Measurements from ENCODE around the gene FFAR3. TPM values are rescaled to one million over a fixed set of nuclear protein-coding genes. Genes with fewer than 3 reads are reported as not detected.

Gene FFAR3, protein sequence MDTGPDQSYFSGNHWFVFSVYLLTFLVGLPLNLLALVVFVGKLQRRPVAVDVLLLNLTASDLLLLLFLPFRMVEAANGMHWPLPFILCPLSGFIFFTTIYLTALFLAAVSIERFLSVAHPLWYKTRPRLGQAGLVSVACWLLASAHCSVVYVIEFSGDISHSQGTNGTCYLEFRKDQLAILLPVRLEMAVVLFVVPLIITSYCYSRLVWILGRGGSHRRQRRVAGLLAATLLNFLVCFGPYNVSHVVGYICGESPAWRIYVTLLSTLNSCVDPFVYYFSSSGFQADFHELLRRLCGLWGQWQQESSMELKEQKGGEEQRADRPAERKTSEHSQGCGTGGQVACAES
- polyA plus RNA-seq (ENCODE audit: insufficient read length in 4 of 4), result under 1 TPM in 3 of 4 donors, not detected in 1; 0.16 to 0.71 (median 0.17) TPM

DNA sequence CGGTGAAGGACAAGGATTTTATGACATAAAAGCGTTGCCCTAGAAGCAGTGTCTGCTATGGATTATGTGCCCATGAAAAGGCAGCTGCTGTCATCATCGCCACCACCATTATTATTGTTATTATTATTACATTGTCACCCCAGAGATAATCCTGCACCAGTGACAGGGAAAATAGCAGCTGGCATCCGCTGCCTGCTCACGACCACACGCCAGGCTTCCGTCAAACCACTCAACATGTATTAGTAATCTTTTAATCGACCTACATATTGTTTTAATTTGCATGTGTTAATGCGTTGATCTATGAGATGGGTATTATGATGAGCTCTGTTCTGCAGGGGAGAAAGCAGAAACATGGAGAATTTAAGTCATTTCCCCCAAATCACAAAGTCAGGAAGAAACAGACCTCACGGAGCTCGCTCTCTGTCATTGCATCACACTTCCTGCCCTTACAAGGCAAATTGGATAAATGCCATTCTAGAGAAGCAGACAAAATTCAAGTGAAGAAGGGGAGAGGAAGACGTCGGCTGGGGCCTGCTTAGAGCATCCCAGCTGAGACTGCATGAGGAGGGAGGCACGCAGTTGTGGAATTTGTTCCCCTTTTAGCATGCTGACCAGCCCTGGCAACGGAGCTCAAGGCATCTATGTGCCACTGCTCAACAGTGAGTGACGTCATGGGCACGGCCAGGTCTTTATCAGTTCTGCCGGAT is at the start of gene FFAR3:
Gene FFAR3, plus strand, starts transcription at position 594 of the 707 bp plus-strand sequence. CDS start 431 bp downstream, outside the sequence.
- DNase-seq (ENCODE audit: low read depth in 4 of 4, low spot score in 3 of 4), result no peak

DNA sequence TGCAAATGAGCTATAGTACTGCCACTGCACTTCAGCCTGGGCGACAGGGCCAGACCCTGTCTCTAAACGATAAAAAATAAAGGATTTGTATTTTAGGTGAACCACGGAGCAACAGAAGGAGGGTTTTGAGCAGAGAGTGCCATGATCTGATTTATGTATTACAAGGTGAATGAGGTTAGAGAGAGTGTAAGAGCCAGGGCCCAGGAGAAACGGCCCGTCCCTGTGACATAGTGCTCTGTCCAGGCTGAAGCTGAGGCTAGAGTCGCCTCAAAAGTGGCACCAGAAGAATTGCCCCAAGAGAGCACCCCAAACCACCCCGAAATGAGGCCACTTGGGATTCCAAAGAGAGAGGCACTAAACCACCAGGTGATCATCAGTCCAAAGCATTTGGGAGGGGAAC is 49.4 kb upstream of the FFAR3 start:
- no peak for DNase-seq (ENCODE audit: low read depth in 4 of 4, low spot score in 3 of 4)

DNA sequence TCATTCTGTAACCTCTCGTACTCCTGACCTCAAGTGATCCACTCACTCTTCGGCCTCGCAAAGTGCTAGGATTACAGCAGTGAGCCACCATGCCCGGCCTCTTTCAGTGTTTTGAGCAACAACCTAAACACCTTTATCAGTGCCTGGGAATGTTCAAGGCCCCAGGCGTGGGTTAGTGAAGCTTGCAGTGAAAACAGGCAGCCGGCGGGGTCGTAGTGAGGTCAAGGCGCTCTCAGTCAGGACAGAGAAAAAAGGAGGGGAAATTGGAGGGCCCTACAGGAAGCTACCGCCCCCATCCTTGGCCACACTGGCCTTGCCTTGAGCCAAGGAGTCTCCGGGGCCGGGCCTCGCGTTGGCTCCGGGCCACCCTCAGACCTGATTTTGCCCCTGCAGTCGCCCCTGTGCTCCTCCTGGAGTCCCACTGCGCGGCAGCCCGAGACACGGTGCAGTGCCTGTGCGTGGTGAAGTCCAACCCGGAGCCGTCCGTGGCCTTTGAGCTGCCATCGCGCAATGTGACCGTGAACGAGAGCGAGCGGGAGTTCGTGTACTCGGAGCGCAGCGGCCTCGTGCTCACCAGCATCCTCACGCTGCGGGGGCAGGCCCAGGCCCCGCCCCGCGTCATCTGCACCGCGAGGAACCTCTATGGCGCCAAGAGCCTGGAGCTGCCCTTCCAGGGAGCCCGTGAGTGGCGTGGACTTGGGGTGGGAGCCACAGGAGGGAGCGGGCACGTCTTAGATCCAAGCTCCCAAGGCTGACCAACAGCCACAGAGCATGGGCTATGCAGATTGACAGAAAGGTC is 48.6 kb upstream of the FFAR3 start:
- peak; percentile 52 to 77 (median 66) for DNase-seq (ENCODE audit: low read depth in 4 of 4, low spot score in 3 of 4)

DNA sequence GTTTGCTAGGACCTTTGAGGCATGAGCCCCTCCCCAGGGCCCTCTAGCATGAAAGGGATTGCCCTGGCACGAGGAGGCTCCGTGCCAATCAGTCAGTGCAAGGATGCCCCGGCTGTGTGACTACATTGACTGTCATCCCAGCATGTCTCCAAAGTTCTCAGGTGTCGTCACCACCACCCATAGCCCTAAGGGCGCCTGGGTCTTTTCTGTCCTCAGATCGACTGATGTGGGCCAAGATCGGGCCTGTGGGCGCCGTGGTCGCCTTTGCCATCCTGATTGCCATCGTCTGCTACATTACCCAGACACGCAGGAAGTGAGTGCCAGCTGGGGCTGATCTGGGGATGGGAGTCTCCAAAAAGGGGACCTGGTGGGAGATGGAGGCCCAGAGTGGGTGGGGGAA is 47.9 kb upstream of the FFAR3 start:
- no peak for DNase-seq (ENCODE audit: low read depth in 4 of 4, low spot score in 3 of 4)

- DNase-seq (ENCODE audit: low read depth in 4 of 4, low spot score in 3 of 4), result no peak
These were observed 47.3 kb upstream of the FFAR3 start for GRCh38 chr19:35310811-35311465.

DNA sequence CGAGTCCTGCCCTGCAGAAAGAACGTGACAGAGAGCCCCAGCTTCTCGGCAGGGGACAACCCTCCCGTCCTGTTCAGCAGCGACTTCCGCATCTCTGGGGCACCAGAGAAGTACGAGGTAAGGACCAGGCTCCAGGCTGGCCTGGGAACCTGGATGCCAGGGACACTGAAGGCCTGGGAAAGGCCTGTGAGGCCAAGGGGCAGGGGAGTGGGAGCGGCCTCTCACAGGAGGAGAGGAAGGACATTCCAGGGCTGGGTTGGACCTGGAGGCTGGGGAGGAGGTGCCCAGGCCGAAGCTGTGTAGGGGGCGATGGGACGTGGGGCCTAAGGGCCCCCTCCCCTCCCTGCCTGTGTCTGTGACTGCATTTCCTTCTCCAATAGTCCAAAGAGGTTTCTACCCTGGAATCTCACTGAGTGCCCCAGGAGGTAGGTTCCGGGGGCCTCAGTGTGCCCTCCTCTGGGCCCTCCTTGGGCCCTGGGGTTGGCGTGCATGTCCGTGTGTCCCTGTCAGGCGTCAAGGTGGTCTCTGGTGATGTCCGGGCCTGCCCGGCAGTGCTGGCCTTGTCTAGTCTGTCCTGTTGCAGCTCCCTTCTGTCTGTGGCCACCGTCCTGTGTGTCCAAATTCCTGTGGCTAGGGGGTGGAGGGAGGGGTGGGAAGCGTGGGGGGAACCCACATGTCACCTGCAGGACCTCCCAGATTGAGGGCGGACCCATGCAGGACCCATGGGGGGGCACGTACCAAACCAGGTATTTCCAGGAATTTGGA is 46.2 kb upstream of the FFAR3 start:
- no peak for DNase-seq (ENCODE audit: low read depth in 4 of 4, low spot score in 3 of 4)

GRCh38 chr19:35313587-35313986 is 44.7 kb upstream of the FFAR3 start:
- no peak for DNase-seq (ENCODE audit: low read depth in 4 of 4, low spot score in 3 of 4)

GRCh38 chr19:35314031-35314430 is 44.2 kb upstream of the FFAR3 start:
- DNase-seq (ENCODE audit: low read depth in 4 of 4, low spot score in 3 of 4), result no peak

DNA sequence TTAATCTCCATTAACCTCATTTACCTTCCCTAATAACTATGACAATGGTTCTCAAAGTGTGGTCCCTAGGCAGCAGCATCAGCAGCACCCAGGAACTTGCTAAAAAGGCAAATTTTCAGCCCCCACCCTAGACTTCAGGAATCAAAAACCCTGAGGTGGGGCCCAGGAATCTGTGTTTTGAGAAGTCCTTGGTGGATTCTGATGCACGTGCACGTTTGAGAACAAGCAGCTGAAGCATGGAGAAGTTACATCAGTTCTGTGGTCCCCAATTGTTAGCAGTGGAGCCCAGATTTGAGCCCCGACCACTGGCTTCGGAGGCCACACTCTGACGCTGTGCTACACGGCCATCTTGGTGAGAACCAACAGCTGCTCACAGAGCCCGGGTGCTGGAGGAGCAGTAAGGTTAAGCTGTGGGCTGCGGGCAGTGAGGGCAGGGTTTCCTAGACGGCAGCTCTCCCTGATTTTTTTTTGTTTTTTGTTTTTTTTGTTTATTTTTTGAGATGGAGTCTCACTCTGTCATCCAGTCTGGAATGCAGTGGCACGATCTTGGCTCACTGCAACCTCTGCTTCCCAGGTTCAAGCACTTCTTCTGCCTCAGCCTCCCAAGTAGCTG is 43.3 kb upstream of the FFAR3 start:
- no peak for DNase-seq (ENCODE audit: low read depth in 4 of 4, low spot score in 3 of 4)

DNA sequence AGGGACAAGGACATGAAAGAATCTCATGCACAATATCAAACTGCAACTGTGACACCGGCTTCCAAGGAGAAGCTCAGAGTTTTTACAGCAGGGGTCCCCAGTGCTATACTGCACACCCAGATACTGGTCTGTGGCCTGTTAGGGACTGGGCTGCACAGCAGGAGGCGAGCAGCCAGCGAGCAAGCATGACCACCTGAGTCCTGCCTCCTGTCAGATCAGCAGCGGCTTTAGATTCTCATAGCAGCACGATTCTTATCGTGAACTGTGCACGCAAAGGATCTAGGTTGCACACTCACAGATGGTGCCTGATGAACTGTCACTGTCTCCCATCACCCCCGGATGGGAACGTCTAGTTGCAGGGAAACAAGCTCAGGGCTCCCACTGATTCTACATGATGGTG is 42.4 kb upstream of the FFAR3 start:
- DNase-seq (ENCODE audit: low read depth in 4 of 4, low spot score in 3 of 4), result no peak

- DNase-seq (ENCODE audit: low read depth in 4 of 4, low spot score in 3 of 4), result no peak
These were observed 41.7 kb upstream of the FFAR3 start for GRCh38 chr19:35316560-35316959.

- DNase-seq (ENCODE audit: low read depth in 4 of 4, low spot score in 3 of 4), result no peak
These were observed 40.7 kb upstream of the FFAR3 start for GRCh38 chr19:35317464-35318043.

DNA sequence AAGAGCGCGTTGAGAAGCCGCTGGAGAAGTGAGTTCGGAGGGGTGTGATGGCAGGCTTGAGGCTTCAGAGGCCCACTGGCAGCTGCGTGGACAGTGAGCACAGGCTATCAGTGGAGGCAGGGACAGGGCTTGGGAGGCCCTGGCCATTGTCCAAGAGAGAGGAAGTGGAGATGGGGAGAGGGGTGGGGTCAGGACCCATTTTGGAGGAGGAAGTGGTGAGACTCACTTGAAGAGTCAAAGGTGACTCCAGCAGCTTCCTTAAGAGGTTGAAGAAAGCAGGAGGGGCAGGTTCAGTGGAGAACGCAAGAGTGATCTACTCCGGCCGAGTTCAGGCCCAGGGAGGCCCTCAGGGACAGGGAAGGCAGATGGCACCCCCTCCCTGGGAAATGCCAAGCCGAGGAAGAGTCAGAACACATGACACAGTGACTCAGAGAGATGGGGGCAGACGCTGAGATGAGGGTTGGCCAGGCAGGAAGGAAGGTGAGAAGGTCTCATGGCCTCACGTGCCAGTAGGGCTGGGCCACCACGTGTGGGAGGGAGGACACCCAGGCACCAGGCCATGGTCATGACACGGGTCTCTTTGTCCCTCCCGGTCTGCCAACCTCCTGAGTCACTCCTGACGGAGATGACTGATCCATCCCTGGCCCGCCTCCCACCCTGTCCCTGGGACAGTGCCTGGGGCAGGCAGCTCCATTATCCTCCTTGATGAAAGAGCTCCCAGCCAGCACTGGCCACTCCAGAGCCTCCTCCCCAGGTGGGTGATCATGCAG is 39.4 kb upstream of the FFAR3 start:
- no peak for DNase-seq (ENCODE audit: low read depth in 4 of 4, low spot score in 3 of 4)

DNA sequence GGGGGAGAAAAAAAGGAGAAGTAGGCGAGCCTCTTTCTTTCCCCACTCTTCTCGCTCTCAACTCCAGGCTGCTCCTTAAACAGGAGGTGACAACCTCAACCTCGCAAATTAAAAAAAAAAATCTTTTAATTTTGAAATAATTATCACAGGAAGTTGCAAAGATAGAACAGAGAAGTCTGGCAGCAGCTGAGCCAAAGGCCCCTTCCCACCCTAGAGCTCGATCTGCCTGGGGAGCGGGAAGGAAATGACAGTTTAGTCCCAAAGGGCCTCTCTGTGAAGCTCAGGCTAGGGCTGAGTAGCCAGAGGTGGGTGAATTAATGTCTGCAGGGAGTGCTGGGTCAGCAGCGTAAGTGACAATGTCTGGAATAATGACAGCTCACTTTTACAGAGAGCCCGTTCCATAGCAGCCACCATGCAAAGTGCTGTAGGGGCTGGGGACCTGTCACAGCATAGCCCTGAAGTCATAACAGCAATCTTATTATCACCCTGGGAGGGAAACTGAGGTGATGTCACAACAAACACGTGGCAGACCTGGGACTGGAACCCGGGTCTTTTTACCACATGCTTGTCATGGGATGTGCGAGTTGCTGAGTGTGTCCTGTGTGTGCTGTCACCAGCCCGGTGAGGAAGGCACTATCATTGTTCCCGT is 38.1 kb upstream of the FFAR3 start:
- DNase-seq (ENCODE audit: low read depth in 4 of 4, low spot score in 3 of 4), result no peak

- DNase-seq (ENCODE audit: low read depth in 4 of 4, low spot score in 3 of 4), result no peak
These were observed 37.0 kb upstream of the FFAR3 start for GRCh38 chr19:35321291-35321690.

GRCh38 chr19:35322014-35322413 is 36.2 kb upstream of the FFAR3 start:
- no peak for DNase-seq (ENCODE audit: low read depth in 4 of 4, low spot score in 3 of 4)

DNA sequence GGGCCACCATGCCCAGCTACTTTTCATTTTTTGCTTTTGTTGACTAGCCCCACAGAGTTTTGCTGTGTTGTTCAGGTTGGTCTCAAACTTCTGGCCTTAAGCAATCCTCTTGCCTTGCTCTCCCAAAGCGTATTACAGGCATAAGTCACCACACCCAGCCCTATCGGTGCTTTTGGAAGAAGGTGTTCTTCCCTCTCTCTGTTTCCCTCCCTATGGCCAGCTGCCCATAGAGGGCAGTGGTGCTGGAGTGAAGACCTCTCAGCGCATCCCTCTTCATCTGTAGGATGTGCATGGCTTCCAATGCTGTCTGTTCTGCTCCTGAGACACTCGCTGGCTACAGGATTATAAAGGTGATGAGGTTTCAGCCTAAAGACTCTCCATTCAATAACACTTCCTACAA is 30.6 kb upstream of the FFAR3 start:
- DNase-seq (ENCODE audit: low read depth in 4 of 4, low spot score in 3 of 4), result no peak

- no peak for DNase-seq (ENCODE audit: low read depth in 4 of 4, low spot score in 3 of 4)
These were observed 29.4 kb upstream of the FFAR3 start, which contains the start of gene CD22 for GRCh38 chr19:35328851-35329285. Gene CD22, plus strand, starts transcription at chr19:35329187. Its CDS starts 2,854 bp downstream, at chr19:35332041.

All from left renal pelvis (tissue), 4 donors.